HG03558 (cell line): ENCODE results near the gene ARHGEF11.
"Not testable (repeated sequence)": the region's sequence is repeated elsewhere in the genome, so short reads cannot be mapped to it uniquely, and the experiment has no call there.

ENCODE experiments used
- ATAC-seq: cut with Tn5 transposase; IDR thresholded peaks from one replicate; pipeline ENCODE4 v1.9.1; 2021; ENCODE audit warnings: moderate number of reproducible peaks; ENCODE audit not compliant: unreplicated experiment; ENCODE audit errors: extremely low read depth

ARHGEF11 gene, protein sequence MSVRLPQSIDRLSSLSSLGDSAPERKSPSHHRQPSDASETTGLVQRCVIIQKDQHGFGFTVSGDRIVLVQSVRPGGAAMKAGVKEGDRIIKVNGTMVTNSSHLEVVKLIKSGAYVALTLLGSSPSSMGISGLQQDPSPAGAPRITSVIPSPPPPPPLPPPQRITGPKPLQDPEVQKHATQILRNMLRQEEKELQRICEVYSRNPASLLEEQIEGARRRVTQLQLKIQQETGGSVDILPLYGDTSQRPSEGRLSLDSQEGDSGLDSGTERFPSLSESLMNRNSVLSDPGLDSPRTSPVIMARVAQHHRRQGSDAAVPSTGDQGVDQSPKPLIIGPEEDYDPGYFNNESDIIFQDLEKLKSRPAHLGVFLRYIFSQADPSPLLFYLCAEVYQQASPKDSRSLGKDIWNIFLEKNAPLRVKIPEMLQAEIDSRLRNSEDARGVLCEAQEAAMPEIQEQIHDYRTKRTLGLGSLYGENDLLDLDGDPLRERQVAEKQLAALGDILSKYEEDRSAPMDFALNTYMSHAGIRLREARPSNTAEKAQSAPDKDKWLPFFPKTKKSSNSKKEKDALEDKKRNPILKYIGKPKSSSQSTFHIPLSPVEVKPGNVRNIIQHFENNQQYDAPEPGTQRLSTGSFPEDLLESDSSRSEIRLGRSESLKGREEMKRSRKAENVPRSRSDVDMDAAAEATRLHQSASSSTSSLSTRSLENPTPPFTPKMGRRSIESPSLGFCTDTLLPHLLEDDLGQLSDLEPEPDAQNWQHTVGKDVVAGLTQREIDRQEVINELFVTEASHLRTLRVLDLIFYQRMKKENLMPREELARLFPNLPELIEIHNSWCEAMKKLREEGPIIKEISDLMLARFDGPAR (N-terminal part only)

DNA sequence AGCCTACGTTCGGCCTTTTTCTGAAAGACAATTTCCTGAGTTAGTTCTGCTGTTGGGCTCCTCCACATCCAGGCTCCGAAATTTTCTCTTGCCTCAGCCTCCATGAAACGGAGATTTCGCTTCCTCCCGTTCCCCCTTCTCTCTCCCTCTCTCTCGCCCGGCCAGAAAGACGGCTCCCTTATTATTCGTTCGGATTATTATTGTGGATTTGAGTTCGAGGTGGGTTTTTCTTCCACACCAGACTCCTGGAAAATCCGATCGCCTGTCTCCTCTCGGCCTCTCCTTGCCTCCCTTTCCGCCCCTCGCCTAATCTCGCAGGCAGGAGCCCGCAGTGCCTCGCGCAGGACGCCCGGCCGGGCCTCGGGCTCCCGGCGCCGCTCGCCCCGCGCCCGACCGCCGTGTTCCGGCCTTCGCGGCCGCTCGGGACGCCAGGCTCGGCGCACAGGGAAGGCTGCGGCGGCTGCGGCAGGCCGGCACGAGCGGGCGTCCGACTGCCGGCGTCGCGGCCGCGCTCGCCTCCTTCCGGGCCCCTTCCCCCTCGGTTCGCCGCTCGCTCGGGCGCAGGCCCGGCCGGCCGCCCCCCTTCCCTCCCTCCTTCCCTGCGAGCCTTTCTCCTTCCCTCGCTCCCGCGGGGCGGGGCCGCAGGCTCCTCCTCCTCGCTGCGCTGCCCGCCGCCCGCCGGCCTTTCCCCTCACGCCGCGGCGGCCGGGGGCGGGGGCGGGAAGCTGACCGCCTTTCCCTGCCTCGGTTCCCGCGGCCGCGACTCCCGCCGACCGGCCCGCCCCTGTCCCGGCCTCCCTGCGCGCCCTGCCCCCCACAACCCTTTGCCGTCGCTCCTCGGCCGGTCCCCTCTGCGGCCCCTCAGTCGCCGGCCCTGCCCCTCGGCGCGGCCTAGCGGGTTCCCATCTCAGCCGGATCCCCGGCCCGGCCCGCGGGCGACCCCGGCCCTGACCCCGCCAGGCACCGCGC lies at the start of gene ARHGEF11:
ARHGEF11 (minus strand) TSS at position 493 of the 969 bp plus-strand sequence. CDS start 1,412 bp downstream, outside the sequence.
- ATAC-seq, result no peak

- no peak for ATAC-seq
Observed at GRCh38 chr1:157095091-157095490, 49.5 kb upstream of the ARHGEF11 start.

DNA sequence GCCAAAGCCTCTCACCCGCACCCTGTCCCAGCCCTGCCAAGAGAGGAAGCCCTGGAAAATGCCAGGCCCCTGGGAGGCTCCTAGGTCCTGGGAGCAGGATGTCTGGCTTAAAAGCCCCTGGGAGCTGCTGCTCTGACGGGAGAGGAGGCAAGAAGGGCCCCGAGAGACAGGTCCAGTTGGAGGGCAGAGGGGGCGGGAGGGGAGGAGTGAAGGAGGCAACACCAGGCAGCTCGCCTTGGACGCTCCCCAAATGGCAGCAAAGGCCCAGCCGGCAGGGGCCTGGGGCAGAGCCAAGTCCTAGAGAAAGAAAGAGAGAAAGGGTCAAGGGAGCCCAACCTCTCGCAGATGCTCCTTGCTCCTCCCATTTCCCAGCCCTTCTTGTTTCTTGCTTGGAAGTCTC lies 47.3 kb upstream of the ARHGEF11 start:
- no peak for ATAC-seq

- no peak for ATAC-seq
Observed at GRCh38 chr1:157091668-157092273, 46.2 kb upstream of the ARHGEF11 start.

- ATAC-seq, result no peak
Observed at GRCh38 chr1:157091186-157091585, 45.6 kb upstream of the ARHGEF11 start.

- ATAC-seq, result no peak
Observed at GRCh38 chr1:157090771-157091170, 45.2 kb upstream of the ARHGEF11 start.

DNA sequence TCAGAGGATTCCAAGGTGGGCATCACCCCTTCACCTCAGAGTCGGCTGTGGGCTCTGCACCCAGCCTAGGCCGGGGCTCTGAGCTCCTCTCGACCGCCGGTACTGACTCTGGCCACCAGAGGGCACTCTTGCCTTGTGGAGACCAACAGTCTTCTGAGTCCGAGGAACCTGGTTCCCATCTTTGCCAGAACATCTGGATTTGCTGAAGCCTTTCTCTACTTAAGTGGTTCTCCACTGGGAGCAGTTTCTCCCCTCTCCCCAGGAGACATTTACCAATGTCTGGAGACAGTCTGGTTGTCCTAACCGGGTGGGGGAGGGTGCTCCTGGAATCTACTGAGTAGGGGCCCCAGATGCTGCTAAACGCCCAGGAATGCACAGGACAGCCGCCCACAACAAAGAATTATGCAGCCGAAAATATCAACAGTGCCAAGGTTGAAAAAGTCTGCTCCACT lies 44.7 kb upstream of the ARHGEF11 start:
- no peak for ATAC-seq

GRCh38 chr1:157089789-157090188 lies 44.2 kb upstream of the ARHGEF11 start:
- no peak for ATAC-seq

GRCh38 chr1:157088607-157089006 lies 43.1 kb upstream of the ARHGEF11 start:
- no peak for ATAC-seq

GRCh38 chr1:157087030-157087429 lies 41.5 kb upstream of the ARHGEF11 start:
- no peak for ATAC-seq

DNA sequence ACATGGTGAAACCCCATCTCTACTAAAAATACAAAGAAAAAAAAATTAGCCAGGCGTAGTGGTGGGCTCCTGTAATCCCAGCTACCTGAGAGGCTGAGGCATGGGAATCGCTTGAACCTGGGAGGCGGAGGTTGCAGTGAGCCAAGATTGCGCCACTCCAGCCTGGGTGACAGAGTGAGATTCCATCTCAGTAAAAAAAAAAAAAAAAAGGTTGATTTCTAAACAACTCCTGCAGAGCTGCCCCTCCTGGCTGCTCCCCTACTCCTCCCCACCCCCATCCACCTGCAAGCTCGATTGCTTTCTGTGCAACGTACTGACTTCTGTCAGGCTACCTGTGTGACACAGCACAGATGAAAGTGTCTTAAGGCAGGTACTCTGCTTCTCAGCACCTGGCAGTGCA lies 40.8 kb upstream of the ARHGEF11 start:
- no peak for ATAC-seq

DNA sequence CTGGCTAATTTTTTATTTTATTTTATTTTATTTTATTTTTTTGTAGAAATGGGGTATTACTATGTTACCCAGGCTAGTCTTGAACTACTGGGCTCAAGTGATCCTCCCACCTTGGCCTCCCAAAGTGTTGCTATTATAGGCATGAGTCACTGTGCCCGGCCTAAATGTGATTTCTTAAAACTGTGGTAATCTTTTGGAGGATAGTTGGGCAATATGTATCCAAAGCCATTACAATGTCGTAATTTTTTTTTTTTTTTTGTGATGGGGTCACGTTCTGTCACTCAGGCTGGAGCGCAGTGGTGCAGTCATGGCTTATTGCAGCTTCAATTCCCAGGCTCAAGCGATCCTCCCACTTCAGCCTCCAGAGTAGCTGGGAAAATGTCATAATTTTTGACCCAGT lies 39.9 kb upstream of the ARHGEF11 start:
- no peak for ATAC-seq

DNA sequence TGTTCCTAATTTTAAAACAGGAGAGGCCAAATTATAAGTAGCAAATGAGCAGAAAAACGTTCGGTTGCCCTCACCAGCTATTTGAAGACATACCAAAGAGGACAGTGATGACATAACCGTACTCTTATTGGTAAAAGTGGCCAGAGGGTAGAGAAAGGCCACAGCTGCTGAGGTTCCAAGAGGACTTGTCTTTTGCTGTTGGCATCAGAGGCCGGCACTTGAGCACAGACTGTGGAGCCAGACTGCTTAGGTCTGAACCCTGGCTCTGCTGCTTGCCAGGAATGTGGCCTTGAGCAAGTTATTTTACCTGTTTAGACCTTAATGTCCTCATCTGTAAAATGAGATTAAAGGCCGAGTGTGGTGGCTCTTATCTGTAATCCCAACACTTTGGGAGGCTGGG lies 39.2 kb upstream of the ARHGEF11 start:
- ATAC-seq, result no peak

GRCh38 chr1:157081707-157082106 lies 36.2 kb upstream of the ARHGEF11 start:
- ATAC-seq, result no peak

DNA sequence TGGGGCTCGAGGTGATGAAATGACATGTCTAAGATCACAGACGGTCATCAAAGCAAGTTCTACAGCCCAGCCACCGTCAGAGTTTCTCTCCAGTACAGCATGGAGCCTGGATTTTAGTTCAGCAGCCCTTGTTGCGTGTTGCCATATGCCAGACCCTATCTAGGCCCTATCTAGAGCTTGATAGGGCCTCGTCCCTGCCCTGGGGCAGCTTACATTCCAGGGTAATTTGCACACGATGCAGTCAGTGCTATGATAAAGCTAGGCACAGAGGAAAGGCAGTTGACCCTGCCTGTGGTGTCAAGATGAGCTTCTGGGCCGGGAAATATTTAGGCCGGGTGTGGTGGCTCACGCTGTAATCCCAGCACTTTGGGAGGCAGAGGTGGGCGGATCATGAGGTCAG lies 35.2 kb upstream of the ARHGEF11 start:
- ATAC-seq, result no peak

DNA sequence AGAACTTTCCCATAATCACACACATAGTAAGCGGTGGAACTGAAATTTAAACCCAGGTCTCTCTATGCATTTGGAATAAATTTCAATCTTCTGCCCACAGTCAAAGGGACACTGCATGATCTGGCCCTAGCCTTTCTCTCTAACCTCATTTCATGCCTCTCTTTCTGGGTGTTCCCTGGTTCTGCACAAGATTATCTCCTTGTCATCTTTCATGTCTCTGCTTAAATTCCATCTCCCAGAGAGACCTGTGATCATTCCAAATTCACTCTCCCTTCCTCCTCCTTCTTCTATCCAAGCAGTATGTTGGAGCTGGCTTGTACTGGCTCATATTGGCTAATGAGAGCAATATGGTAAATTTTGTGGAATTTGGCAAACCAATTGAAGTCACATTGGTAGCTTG lies 31.9 kb upstream of the ARHGEF11 start:
- ATAC-seq, result no peak

DNA sequence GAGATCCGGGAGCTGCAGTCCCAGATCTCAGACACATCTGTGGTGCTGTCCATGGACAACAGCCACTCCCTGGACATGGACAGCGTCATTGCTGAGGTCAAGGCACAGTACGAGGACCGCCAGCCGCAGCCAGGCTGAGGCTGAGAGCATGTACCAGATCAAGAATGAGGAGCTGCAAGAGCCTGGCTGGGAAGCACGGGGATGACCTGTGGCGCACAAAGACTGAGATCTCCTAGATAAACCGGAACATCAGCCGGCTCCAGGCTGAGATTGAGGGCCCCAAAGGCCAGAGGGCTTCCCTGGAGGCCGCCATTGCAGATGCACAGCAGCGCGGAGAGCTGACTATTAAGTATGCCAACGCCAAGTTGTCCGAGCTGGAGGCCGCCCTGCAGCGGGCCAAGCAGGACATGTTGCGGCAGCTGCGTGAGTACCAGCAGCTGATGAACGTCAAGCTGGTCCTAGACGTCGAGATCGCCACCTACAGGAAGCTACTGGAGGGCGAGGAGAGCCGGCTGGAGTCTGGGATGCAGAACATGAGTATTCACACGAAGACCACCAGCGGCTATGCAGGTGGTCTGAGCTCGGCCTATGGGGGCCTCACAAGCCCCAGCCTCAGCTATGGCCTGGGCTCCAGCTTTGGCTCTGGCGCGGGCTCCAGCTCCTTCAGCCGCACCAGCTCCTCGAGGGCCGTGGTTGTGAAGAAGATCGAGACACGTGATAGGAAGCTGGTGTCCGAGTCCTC lies 28.6 kb upstream of the ARHGEF11 start:
- no peak for ATAC-seq

DNA sequence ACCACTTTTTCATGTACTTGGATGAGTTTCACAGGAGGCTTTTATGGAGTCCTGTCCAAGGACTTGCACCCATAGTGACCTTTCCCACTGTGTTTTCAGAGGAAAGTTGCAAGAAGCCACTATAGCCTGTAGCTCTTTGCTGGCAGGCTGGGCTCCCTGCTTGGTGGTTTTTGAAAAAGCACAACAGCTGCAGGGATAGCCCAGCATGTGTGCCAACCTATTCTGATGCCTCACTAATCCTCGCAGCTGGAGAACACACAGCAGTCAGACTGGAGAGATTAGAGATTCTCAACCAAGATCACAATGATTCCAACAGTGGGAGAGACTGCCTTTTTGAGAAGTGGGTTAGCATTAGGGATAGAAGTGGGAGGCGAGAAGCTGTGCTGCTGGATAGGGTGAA lies 24.1 kb upstream of the ARHGEF11 start:
- ATAC-seq, result no peak

GRCh38 chr1:157059241-157059640 lies 13.7 kb upstream of the ARHGEF11 start:
- not testable (repeated sequence) for ATAC-seq
